Fibroblast of peridontal ligament (primary cell): ENCODE measurements around the gene LIG3.
"Not testable (repeated sequence)": the region's sequence is repeated elsewhere in the genome, so short reads cannot be mapped to it uniquely, and the experiment has no call there.

Experiments
- DNase-seq: peaks from one replicate; pipeline ENCODE4 v3.0.0-alpha.2; 2010; ENCODE audit errors: extremely low read depth

Gene LIG3

DNA sequence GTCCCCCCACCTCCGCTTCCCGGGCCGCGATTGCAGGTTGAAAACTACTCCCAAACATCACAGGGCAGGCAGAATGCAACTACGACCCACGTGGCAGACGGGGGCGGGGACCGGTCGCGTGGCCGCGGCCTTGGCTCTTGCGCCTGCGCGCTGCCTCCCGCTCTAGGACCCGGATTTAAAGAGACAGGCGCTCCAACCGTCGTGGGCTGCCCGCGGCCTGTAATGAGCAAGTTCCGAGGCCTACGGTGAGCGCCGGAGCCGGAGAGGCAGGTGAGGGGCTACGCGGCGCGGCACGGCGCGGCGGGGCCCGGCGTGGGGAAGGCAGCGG, at the start of gene LIG3:
TSS of gene LIG3 (plus strand) at position 160 of the 328 bp plus-strand sequence. CDS start 2,494 bp downstream, outside the sequence.
- peak; percentile 90 for DNase-seq

DNA sequence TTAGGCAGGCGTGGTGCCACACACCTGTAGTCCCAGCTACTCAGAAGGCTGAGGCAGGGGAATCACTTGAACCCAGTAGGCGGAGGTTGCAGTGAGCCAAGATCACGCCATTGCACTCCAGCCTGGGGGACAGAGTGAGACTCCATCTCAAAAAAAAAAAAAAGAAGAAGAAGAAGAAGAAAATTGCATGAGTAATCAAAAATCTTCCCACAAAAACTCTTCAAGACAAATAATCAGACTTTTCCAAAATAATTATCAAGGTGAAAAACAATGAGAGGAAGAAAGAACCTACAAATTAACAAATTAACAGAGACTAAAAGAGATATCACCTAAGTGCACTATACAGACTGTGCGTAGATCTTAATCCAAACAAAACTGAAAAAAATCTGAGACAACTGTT, 29.5 kb upstream of the LIG3 start:
- DNase-seq, result not testable (repeated sequence)

DNA sequence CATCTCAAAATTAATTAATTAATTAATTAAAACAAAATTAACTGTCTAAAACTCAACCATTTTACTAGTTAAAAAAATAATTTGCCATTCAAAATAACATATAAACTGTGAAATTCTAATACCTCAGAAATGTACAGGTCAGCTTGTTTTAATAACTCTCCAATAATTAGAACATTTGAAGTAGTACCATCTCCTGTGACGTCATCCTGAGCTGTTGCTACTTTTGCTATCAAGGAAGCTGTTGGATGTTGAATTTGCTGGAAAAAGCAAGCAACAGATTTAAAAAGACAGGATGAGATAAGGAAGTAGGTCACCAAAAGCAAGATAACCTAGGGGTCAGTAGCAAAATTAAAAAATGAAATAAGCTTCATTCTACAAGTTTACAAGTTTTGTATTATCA, 21.9 kb upstream of the LIG3 start:
- DNase-seq, result no peak

DNA sequence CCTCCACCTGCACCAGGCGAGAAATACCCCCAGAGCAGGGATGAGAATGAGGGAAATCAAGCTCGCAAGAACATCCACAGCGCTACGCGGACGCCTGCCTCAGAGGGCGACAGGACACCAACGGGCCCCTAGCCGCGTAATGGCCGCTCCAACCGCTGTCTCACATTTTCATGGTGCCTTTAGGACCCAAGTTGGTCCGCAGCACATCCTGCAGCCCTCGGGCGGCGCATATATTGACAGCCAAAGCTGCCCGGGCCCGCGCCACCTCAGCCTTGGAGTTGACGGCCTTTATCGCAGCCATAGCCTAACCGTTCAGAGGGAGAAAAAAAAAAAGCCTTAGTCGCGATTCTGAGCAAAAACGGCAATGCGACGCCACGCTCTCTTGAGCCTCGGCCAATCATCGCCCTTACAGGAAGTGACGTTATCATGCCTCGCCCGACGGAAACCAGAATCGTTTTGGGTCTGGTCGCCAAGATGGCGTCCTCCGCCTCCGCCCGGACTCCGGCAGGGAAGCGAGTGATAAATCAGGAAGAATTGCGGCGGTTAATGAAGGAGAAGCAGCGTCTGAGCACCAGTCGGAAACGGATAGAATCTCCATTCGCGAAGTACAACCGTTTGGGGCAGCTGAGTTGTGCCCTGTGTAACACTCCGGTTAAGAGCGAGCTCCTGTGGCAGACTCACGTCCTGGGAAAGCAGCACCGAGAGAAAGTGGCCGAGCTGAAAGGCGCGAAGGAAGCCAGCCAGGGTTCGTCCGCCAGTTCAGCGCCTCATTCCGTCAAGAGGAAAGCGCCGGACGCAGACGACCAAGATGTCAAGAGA, 19.0 kb upstream of the LIG3 start, which contains the start of the genes CCT6B and ZNF830:
TSS of gene CCT6B (minus strand) at position 368 of the 819 bp plus-strand sequence. CDS start at position 301, 67 bp downstream.
TSS of gene ZNF830 (plus strand) at position 448 of the 819 bp plus-strand sequence. CDS start at position 475, 27 bp downstream.
- DNase-seq, result peak; percentile 96

DNA sequence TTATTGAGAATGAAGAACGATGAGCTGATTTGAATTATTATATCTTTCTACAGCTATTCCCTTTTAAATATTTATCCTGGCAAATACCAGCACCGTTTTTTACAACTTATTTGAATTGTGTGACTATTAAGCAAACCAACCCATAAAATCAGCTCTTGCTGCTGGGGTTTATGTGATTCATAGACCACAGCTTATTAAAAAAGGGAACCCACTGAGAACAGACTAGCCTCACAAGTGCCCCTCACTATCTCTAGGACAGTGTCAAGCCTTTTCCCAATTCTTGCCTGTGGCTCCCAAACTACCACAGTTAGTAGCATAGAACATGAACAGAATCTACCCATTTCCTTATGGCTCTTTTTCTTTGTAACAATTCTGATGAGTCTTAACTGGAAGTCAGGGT, 6.1 kb upstream of the LIG3 start:
- no peak for DNase-seq

DNA sequence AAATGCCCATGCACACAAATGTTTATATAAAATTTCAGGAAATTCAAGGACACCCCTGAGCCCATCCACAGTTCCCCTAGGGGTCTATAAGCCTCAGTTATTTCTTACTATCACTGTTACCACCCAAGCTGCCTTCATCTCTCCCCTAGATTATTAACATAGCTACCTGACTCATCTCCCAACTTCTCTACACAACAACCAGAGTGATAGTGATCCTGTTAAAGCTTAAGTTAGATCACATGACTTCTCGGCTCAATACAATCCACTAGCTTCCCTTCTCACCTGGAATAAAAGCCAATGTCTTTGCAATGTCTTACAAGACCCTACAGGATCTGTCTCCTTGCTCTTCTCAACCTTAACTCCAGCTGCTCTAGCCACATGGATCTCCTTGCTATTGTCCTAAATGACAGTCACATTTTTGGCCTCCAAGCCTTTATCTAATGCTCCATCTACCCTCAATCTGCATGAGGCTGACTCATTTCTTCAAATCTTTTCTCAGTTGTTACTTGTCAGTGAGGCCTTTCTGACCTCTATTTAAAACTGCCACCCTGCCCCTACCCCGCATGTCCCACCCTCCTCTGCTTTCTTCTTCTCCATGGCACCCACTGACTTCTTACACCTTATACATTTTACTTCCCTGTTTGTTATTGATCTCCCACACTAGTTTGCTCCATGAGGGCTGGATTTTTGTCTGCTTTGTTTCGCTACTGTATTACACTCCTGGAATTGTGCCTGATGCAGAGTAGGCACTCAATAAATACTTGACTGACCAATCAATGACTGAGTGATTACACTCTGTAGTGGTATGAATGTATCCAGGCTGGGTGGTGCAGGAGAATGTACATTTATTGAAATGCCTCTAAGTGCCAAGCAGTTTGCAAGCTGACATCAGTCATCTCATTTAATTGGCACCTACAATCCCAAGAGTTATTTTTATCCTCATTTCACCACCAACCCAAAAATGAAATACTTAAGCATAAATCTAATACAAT, 5.2 kb upstream of the LIG3 start:
- DNase-seq, result no peak

DNA sequence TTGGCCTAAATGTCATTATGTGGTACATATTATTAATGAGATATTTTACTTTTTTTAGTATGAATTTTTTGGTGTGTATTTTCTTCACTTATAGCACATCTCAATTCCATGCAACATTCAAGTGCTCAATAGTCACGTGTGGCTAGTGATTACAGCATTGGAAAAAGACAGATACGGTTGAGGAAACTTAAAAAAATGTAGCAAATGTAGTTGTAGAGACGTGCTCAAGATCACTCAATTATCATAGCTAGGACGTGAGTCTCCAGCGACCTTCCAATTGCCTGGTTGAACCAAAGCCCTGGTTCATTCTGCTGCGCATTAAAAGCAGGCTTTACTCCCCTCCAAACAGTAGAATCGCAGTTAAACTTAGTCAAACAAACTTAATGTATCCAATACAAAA, 1.2 kb upstream of the LIG3 start:
- no peak for DNase-seq

DNA sequence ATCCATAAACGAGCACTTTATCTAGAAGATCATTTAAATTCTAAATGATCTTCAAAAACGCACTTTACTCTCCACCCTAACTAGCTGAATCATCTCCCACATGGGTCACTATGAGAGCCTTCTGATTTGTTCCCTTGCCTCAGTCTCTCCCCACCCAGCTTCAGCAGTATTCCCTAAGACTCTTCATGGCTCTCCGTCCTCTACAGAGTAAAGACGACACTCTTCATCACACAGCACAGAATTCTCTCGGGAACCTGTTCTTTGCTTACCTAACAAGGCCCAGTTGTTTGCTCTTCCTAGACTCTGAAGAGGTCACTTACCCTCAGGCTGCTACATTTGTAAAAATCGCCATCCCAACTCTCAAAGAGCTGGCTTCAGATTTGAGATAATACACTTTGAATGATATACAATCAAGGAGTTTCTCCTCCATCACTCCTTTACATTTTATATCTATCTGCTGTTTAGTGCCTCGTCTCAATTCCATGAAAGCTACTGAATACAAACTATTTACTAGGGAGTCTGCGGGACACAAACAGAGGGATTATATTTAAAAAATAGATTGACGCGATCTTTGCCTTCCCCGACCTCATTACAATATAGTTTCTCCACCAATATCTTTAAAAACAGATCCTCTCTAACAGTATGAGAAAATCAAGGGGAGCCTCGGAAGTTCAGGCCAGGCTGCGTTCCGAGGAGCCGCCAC, 511 bp upstream of the LIG3 start:
- DNase-seq, result peak; percentile 35

DNA sequence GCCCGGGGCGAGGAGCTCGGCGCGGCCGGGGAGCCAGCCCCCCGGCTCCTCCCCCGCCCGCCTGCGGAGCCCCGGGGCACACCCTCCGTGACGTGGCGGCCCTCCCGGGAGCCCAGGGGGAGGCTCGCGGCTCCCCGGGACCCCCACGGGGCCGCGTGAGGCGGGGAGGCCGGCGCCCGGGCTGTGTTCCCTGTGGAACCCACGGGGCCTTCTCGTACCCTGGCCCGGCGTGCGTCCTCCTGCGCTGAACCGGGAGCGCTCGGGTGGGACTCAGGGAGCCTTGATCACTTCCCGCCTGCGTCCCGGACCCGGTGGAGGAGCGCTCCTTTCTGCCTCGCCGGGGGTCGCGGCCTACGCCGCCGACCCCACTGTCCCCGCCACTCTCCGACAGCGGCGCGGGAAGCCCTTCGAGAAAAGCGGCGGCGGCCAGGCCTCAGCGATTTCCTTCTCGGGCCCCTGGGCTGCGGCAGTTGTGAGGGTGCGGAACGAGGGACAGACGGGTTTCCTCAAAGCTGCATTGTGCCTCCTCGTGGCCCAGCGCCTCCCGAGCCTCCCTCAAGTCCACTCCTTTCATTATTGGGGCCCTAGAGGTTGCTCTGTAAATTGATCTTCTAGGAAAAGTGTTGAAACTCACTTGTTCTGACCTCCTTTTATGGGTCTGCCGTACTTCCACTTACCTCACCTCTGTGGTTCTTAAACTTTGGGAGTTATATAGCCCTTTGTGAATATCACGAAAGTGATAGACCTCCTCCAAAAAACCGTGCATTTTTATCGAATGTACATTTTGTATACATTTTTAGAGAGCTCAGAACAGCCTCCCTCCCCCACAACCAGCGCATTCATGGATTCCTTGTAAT, 597 bp downstream of the LIG3 start:
- DNase-seq, result peak; percentile 85

DNA sequence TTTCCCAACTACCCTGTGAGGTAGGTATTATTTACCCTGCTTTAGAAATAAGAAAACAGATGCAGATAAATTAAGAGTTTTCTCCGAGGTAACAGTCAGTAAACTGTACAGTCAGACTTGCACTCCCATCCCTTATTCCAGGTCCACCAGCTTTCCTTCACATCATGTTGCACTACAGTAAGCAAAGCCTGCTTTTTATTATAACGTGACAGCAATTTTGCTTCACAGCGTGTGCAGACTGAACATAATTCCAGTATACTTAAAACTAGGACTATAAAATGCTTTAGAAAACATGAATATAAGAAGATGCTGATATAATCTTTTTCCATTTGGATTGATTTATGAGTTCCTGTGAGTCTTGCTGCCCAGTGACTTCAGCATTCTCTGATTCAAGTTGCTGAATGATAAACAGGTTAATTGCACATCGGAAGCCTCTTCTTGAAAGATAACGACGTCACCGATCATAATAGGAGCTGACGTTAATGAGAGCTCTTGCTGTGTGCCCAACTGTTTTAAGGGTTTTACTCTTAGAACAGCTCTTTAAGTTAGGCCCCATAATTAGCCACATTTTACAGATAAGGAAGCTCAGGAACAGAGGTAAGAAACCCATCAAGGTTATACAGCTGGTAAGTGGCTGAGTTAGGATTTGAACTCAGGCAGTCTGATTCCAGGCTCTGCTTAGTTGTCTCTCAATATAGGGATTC, 1.4 kb downstream of the LIG3 start:
- peak; percentile 38 for DNase-seq

DNA sequence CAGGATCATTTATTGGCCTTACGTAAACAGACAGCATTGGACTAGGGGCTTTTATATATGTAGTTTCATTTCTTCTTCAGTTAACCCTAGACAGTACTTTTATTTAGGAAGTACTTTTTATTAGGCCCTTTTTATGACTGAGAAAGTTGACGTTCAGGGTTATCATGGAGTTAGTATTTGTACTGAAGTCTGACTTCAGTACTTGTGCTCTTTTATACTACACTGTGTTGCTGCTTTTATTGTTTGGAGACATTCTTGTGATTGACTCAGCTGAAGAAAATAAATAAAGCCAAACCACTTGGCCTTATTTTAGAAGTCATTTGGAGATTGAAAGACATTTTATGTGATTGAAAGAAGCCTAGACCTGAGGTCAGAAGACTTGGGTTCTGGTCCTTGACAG, 6.9 kb downstream of the LIG3 start:
- DNase-seq, result no peak

DNA sequence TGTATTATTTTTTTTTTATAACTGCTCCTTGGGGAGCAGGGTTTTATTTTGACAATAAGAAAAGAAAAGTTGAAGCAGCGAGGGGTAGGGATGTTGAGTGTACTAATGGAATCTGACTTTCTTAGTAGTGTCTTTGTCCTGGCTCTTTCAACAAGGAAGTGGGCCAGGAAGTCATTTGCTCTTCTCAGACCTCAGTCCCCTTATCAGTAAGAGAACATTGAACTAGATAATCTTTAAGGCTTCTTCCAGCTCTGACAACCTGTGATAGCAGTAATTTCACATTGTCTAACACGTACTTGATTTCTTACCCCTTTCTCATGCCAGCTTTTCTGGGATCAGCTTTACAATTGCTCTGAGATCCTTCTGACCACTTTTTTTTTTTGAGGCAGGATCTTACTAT, 8.3 kb downstream of the LIG3 start:
- DNase-seq, result no peak

DNA sequence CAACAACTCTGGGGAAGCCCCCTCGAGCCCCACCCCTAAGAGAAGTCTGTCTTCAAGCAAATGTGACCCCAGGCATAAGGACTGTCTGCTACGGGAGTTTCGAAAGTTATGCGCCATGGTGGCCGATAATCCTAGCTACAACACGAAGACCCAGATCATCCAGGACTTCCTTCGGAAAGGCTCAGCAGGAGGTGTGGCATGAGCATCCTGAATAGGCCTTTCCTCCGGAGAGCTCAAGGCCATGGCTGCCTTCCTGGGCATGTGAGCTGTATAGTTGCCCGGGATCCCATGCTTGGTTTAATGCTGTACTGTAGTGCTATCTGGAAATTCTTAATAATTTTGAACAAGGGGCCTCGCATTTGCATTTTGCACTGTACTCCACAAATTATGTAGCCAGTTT, 9.2 kb downstream of the LIG3 start:
- DNase-seq, result no peak

DNA sequence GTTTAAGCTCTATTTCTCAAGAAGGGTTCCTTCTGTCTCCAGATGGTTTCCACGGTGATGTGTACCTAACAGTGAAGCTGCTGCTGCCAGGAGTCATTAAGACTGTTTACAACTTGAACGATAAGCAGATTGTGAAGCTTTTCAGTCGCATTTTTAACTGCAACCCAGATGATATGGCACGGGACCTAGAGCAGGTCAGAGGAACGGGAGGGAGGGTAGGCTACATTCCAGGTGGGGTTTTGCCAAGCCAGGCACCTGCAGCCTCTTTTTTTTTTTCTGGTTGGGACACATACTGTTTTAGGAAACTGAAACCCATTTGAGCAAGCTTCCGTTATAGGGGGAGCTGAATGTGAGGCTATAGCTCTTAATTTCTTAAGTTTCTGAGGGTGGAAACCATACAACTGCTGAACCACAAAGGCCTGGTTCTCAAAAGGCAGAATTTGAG, 10.6 kb downstream of the LIG3 start:
- DNase-seq, result peak; percentile 12

DNA sequence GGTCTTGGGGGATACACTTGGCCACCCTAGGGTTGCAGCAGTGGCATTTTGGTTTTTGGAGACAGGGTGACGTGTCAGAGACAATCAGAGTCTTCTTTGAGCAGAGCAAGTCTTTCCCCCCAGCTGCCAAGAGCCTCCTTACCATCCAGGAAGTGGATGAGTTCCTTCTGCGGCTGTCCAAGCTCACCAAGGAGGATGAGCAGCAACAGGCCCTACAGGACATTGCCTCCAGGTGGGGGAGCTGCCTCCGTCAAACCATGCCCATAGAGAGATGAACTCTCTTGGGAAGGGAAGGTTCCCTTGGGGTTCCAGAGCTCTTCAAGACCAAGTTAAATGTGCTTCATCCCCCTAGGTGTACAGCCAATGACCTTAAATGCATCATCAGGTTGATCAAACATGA, 11.3 kb downstream of the LIG3 start:
- no peak for DNase-seq

DNA sequence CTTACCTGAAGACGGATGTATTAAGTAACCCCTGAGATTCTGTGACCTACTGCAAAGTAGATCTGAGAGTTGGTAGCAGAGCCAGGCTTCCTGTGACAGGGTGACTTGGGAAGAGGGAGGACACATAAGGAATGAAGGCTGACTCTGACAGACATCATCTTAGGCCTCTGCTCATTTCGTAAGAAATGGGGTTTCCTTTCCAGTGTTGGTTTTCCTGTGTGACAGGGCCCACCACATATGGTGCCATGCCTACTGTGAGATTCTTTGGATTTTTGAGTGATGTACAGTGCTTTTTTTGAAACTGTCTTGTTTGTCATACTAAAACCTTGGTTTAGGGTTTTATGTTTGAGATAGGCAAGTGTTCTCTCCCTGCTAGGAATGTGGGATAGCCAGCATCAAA, 12.7 kb downstream of the LIG3 start:
- no peak for DNase-seq

DNA sequence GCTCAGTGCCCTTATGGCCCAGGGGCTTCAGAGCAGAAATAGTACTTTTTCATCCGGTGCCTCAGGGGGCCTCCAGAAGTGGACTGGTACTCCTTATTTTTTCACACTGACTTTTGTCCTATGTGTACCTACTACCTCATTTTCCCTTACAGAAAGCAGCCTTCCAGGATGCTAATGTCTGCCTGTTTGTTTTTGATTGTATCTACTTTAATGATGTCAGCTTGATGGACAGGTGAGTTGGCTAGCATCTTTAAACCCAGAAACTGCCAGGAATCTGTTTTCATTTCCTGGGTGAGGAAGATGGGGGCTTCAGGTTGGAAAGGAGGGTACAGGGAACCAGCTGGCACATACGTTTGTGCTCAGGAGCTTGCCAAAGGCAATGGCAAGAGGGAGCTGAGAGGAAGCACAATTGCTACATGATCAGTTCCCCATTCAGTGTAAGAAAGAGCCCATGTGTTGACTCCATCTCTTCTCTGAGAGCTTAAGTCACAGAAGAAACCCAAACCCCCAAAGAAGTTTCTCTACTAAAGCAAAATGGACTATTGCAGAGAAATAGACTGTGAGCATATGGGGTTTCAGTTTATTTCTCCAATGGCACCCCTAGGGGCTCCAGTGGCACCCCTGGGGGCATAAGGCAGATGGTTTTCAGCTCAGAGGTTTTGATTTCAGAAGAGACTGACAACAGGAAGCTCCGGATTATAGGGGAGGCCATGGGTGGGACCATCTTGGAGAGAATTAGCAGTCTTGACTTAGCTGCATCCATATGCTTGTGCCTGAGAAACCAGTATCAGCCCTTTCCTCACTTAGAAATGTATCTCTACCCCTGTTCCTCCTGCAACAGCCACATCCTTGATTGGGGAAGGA, 16.3 kb downstream of the LIG3 start:
- DNase-seq, result no peak

DNA sequence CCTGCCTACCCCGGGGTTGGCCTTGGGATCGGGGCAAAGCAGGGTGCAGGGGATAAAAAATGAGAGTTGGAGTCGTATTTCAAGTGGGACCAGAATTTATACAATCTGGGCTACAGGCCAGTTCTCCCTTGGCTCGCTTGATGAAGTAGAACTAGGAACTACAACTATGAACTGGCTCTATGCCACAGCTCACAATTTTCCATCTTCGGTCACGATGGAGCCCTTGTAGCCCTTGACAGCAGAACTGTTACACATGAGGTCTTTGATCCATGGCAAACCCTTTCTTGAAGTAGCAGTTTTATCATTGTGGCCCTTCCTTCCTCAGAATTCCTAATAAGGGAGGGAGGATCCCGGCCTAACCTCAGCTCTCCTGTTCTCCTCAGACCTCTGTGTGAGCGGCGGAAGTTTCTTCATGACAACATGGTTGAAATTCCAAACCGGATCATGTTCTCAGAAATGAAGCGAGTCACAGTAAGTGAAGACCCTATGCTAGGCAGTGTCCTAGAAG, 17.1 kb downstream of the LIG3 start:
- DNase-seq, result peak; percentile 95

DNA sequence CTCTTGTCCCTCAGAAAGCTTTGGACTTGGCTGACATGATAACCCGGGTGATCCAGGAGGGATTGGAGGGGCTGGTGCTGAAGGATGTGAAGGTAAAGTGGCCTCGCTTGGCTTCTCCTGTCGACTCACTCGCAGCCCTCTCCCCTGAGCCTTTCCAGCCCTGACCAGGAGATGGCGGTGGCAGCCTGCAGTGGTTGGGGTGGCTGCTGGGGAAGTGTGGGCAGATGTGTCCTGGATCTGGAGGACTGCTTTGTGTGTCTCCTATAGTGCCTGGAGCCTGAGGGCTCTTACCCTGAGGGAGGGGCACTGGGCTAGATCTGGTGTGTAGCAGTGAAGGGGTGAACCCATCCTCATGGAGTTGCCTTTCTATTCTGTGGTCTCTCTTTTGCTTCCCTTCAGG, 17.9 kb downstream of the LIG3 start:
- peak; percentile 63 for DNase-seq
